Ovary (tissue), 9 donors: Measurements from ENCODE around the gene SREBF2. TPM values are rescaled to one million over a fixed set of nuclear protein-coding genes. Genes with fewer than 3 reads are reported as not detected.
"Not testable (repeated sequence)": the region's sequence is repeated elsewhere in the genome, so short reads cannot be mapped to it uniquely, and the experiment has no call there.

Experiments used
- DNase-seq, 5 donors: peaks; one replicate each; pipeline ENCODE4 v3.0.0-alpha.2; 2019 to 2020
- H3K27ac ChIP-seq, 2 donors: fragments of 200-600 bp; one replicate each; pipeline versions ENCODE4 v1.5.1 to v1.8.0; 2019 to 2022
- H3K27me3 ChIP-seq: fragments of 200-600 bp; one replicate; pipeline ENCODE4 v1.8.0; 2022
- H3K36me3 ChIP-seq: fragments of 200-600 bp; sonication (generic); one replicate; pipeline ENCODE4 v1.5.1; 2019
- H3K4me1 ChIP-seq: one replicate; pipeline ENCODE4 v1.8.1; 2013; ENCODE audit warnings: mild to moderate bottlenecking, moderate library complexity; ENCODE audit not compliant: insufficient read depth
- H3K4me3 ChIP-seq: fragments of 200-600 bp; sonication (generic); one replicate; pipeline ENCODE4 v1.5.1; 2017
- H3K9me3 ChIP-seq, 2 donors: fragments of 200-600 bp in 1 of 2; sonication (generic) in 1 of 2; one replicate each; pipeline versions ENCODE4 v1.5.1 to v1.8.1; 2013 to 2019; ENCODE audit warnings: mild to moderate bottlenecking in 1 of 2, moderate library complexity in 1 of 2
- EP300 ChIP-seq: sonication (generic); formaldehyde crosslinking; IDR thresholded peaks from one replicate; pipeline ENCODE4 v1.6.1; 2017; ENCODE audit warnings: antibody characterized with exemption
- POLR2A ChIP-seq: fragments of 450-650 bp; IDR thresholded peaks from one replicate; pipeline ENCODE4 v1.6.1; 2017; ENCODE audit warnings: antibody characterized with exemption, mild to moderate bottlenecking, moderate library complexity
- WGBS, 3 donors: extraction: QIAGEN DNeasy Blood & Tissue Kit in 1 of 3; methylation state at CpG; one replicate each; pipeline versions ENCODE4 v1.1.5 to v1.1.7; 2013 to 2017; 5-methylcytosine and 5-hydroxymethylcytosine counted together
- intact Hi-C, 4 donors: fragments of 100-400 bp; cut with DNase I; formaldehyde crosslinking; loops; one replicate each; pipeline versions ENCODE4 v1.11.0 to v1.15.1; 2022 to 2023
- polyA plus RNA-seq, 2 donors: library from polyadenylated mRNA; stranded (reverse); fragments of 200-250 nt in 1 of 2; fragments of 350-450 nt in 1 of 2; fragmentation: Illumina TruSeq in 1 of 2; extraction: RNeasy Lipid Tissue Mini Kit (QIAGEN cat#74804) in 1 of 2; gene quantifications; one replicate each; pipeline ENCODE4 v1.2.3, GENCODE V29; 2013 to 2014
- total RNA-seq, 7 donors: library from RNA; depleted of rRNA in 2 of 7; stranded (reverse); fragments of >200 nt in 2 of 7; fragmentation: NEBNext Ultra II Directional in 3 of 7; extraction: Animal tissue kit (Norgen Biotek cat#: 25700) in 3 of 7; gene quantifications; one replicate each; pipeline versions ENCODE4 v1.1.0 to v1.2.4, GENCODE V29; 2016 to 2023
- TF ChIP-seq, protein P1 (sequence below), 3 donors: fragments of 450-650 bp in 2 of 3; fragments of 200-600 bp in 1 of 3; IDR thresholded peaks; one replicate each; pipeline versions ENCODE4 v1.5.1 to v1.8.0; 2016 to 2022; ENCODE audit warnings: antibody characterized with exemption in 3 of 3, mild to moderate bottlenecking in 1 of 3
- donor health status: DM: no; HTN: no; CAD: no; lungs with moderate emphysema.
- donor health status: DM: no; HTN: no; CAD: no.
- donor health status: Bipolar disorder and iron deficiency.
- donor health status: DM: yes; HTN: yes; CAD: no.
- donor health status: DM: no; HTN: no; CAD: no.
- donor health status: DM: yes; HTN: yes; CAD: no.

The SREBF2 gene
- total and polyA plus RNA-seq, 9 donors = 29.2 to 215 (median 74.1) TPM

DNA sequence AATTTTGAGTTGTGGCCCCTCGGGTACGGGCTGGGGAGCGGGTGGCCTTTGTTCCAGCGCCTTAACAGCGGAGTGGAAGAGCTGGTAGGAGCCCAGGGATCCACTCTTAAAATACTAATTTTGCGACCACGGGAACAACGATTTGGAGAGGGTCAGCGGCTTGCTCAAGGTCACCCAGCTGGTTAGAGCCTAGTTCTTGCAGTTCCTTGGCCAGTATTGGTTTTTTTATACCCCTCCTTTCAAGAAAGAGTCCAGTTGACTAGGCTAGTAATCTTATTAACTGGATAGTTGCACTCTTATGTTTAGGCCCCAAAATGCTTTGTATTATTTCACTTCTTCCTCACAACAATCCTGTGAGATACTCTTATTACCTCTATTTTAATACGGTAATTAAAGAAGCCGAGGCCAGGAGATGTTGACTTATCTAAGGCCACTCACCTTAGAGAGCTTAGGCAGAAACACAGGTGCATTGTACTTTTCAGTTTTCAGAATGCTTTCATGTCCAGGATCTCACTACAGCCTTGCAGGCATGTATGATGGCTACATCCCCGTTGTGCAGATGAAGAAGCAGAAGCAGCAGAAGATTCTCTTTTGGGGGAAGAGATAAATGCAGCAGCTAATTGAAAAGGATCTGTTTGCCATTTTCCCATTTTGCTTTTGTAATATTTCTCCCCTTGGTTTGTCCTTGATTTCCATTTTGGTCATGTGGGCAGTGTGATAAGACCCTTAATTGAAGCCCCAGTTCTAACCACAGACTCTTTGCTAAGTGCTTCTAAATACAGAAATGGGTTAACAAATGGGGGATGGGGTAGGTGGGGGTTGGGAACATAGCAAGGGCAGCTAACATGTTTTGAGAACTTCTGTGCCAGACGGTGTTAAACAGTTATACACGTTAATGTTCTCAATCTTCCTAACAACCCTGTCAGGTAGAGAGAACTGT lies 1.4 kb downstream of the SREBF2 start:
- intact Hi-C loops = no loop called here
- Histone ChIP-seq H3K4me1 (peaks cover 4% of the 10 kb centered on the region), H3K27ac (peak overlapping the region; percentile 89 to 98), H3K9me3 (no peaks in the 10 kb centered on the region), H3K27me3 (no peaks in the 10 kb centered on the region), H3K4me3 (peak overlapping the region; percentile 75), H3K36me3 (no peaks in the 10 kb centered on the region)
- 13 to 15% (median 14%) methylated on average over 14 of the region's 14 CpGs for WGBS, 3 donors
- TF ChIP-seq, protein P1, sequence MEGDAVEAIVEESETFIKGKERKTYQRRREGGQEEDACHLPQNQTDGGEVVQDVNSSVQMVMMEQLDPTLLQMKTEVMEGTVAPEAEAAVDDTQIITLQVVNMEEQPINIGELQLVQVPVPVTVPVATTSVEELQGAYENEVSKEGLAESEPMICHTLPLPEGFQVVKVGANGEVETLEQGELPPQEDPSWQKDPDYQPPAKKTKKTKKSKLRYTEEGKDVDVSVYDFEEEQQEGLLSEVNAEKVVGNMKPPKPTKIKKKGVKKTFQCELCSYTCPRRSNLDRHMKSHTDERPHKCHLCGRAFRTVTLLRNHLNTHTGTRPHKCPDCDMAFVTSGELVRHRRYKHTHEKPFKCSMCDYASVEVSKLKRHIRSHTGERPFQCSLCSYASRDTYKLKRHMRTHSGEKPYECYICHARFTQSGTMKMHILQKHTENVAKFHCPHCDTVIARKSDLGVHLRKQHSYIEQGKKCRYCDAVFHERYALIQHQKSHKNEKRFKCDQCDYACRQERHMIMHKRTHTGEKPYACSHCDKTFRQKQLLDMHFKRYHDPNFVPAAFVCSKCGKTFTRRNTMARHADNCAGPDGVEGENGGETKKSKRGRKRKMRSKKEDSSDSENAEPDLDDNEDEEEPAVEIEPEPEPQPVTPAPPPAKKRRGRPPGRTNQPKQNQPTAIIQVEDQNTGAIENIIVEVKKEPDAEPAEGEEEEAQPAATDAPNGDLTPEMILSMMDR (IDR thresholded peaks at IDR 0.05) = no peak
- TF ChIP-seq EP300 = no peak
- no peak for TF ChIP-seq POLR2A
- DNase-seq = no peak

DNA sequence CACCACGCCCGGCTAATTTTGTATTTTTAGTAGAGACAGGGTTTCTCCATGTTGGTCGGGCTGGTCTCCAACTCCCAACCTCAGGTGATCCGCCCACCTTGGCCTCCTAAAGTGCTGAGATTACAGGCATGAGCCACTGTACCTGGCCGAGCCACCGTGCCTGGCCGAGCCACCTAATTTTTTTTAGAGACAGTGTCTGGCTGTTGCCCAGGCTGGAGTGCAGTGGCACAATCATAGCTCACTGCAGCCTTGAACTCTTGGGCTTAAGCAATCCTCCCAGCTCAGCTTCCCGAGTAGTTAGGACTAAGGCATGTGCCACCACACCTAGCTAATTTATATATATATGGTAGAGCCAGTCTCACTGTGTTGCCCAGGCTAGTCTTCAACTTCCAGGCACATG lies 2.6 kb downstream of the SREBF2 start:
- H3K4me3 ChIP-seq, H3K9me3 ChIP-seq, H3K27ac ChIP-seq, intact Hi-C loops, DNase-seq, H3K27me3 ChIP-seq, H3K36me3 ChIP-seq, H3K4me1 ChIP-seq: not testable (repeated sequence)
- 83 to 91% (median 86%) methylated on average over 8 of the region's 8 CpGs for WGBS, 3 donors

DNA sequence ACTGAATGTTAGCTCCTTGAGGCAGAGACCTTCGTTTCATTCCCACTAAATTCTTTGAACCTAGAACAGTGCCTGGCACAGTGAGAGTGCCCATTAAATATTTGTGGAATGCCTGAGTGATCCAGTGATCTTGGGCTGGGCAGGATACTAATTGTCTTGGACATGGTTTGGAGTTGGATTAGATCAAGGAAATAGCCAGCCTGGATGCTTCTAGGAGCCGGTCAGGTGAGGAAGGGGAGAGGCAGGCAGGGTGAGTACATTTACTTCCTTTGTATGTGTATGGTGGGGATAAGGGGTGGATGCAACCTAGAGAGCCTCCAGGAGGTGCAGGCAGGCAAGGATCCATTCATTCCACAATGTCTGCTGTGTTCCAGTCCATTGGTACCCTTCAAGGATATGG lies 3.6 kb downstream of the SREBF2 start:
- 89 to 93% (median 93%) methylated on average over 2 of the region's 2 CpGs for WGBS, 3 donors
- Histone ChIP-seq H3K4me1 (peaks cover 7% of the 10 kb centered on the region), H3K36me3 (no peaks in the 10 kb centered on the region), H3K27ac (no peak overlapping the region), H3K27me3 (no peaks in the 10 kb centered on the region), H3K4me3 (no peak overlapping the region), H3K9me3 (no peaks in the 10 kb centered on the region)
- intact Hi-C loops = no loop called here
- TF ChIP-seq POLR2A = no peak
- no peak for TF ChIP-seq EP300
- no peak for DNase-seq

DNA sequence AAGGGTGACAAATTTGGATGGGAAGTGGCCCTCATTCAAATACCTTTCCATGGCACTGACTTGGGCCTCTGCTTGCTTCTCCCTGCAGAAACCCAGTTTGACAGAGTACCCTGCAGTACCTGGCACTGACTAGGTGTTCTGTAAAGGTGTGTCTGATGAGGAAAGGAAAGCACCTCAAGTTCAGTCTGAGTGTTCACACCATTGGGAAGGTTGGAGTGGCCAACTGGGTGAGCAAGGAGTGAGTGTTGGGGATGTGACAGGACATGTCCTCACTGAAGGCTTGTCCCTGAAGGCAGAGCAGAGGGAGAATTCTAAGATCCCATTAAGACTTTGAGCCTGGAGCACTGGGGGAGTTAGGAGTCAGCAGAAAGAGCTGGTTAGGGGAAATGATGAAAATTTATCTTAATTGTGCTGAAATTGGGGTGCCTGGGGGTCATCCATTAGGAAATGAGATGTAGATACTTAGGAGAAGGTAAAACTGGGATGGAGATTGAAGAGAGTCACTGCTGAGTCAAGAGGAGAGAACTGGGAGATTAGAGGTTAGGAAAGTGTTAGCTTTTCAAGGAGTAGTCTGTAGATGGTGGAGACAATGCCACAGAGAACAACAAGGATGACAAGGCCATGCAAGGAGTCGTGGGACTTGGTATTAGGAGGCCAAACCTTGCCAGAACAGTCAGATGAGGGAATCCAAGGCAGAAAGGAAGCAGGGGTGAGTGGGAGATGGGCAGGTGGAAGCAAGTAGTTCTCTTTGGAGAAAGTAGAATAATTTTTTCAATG lies 6.1 kb downstream of the SREBF2 start:
- intact Hi-C loops = no loop called here
- no peak overlapping the region for H3K27ac ChIP-seq

DNA sequence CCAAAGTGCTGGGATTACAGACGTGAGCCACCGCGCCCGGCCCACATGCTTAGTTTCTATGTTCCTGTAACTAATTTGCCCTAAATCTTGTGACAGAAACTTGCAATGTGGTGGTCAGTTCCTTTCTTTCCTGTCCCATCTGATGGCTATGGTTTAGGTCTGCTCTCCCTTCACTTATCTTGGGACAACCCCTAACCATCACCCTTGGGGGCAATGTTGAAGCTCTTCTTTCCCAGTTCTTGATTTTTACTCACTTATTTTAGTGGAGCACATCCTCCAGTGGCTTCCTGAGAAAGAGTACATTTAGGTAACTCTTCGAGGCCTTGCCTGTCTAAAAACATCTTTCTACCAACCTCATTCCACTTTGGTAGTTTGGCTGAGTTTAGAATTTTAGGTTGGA lies 7.3 kb downstream of the SREBF2 start:
- TF ChIP-seq POLR2A = no peak
- no peak for TF ChIP-seq EP300
- H3K4me1 ChIP-seq = peaks cover 7% of the 10 kb centered on the region
- intact Hi-C loops = no loop called here
- no peaks in the 10 kb centered on the region for H3K27me3 ChIP-seq
- H3K4me3 ChIP-seq = no peak overlapping the region
- DNase-seq = no peak
- H3K27ac ChIP-seq = no peak overlapping the region
- 96 to 98% (median 97%) methylated on average over 5 of the region's 5 CpGs for WGBS, 3 donors
- no peaks in the 10 kb centered on the region for H3K9me3 ChIP-seq
- no peaks in the 10 kb centered on the region for H3K36me3 ChIP-seq

More for the DNA sequence above, 6.1 kb downstream of the SREBF2 start:
- Histone ChIP-seq H3K9me3 (no peaks in the 10 kb centered on the region), H3K4me3 (no peak overlapping the region), H3K36me3 (no peaks in the 10 kb centered on the region), H3K27me3 (no peaks in the 10 kb centered on the region), H3K4me1 (peaks cover 7% of the 10 kb centered on the region)
- WGBS, 3 donors = 61 to 80% (median 77%) methylated on average over 1 of the region's 1 CpG
- TF ChIP-seq POLR2A (no peak), EP300 (no peak)
- TF ChIP-seq, protein P1 (IDR thresholded peaks at IDR 0.05) = no peak
- no peak for DNase-seq
